IMR-90 (cell line): ENCODE results near the gene MFAP4. TPM values are rescaled to one million over a fixed set of nuclear protein-coding genes. Genes with fewer than 3 reads are reported as not detected.

ENCODE experiments used
- ATAC-seq: fragments of 200-7000 bp; cut with Tn5 transposase; 2 replicates; pipeline ENCODE4 v1.9.1; 2020; ENCODE audit warnings: low read depth, mild to moderate bottlenecking, moderate library complexity
- BruUV-seq: library from RNA; stranded (reverse); fragments of 400-500 nt; replicated peaks from 2 replicates; lab custom pipeline; 2021; lab: Mats Ljungman, UMichigan
- CTCF ChIA-PET: fragments of 300-600 bp; formaldehyde crosslinking; extraction: SDS; loops from one replicate; lab custom pipeline; 2021; ENCODE audit warnings: antibody characterized with exemption; lab: Yijun Ruan, JAX
- POLR2A ChIA-PET: fragments of 300-600 bp; sonication (Branson Sonifier 250); formaldehyde crosslinking; loops from one replicate; lab custom pipeline; 2022; ENCODE audit warnings: antibody characterized with exemption; ENCODE audit not compliant: unreplicated experiment; lab: Charles Lee
- DNase-seq: peaks from one replicate; pipeline ENCODE4 v3.0.0; 2013
- H2AFZ ChIP-seq: replicated peaks from 2 replicates; pipeline ENCODE3; 2013; ENCODE audit warnings: low read length, mild to moderate bottlenecking; ENCODE audit not compliant: poor library complexity
- H2AK5ac ChIP-seq: 2 replicates; pipeline ENCODE4 v1.6.1; 2013; ENCODE audit warnings: low read depth, low read length, inconsistent platforms
- H2AK9ac ChIP-seq: replicated peaks from 2 replicates; pipeline ENCODE3; 2013; ENCODE audit warnings: mild to moderate bottlenecking, low read depth, low read length, moderate library complexity; ENCODE audit not compliant: poor library complexity
- H2BK120ac ChIP-seq: 2 replicates; pipeline ENCODE4 v1.6.1; 2013; ENCODE audit warnings: low read depth, low read length, inconsistent platforms
- H2BK15ac ChIP-seq: 3 replicates; pipeline ENCODE4 v1.6.1; 2013; ENCODE audit warnings: low read depth, low read length, inconsistent platforms
- H2BK20ac ChIP-seq: 2 replicates; pipeline ENCODE4 v1.6.1; 2013; ENCODE audit warnings: low read depth, mild to moderate bottlenecking, inconsistent platforms, low read length, moderate library complexity
- H2BK5ac ChIP-seq: 2 replicates; pipeline ENCODE4 v1.6.1; 2013; ENCODE audit warnings: mild to moderate bottlenecking, low read depth, low read length, inconsistent platforms; ENCODE audit not compliant: poor library complexity, severe bottlenecking
- H3K14ac ChIP-seq: replicated peaks from 2 replicates; pipeline ENCODE4 v1.6.1; 2013; ENCODE audit warnings: low read depth, low read length, inconsistent platforms
- H3K18ac ChIP-seq: 2 replicates; pipeline ENCODE4 v1.6.1; 2013; ENCODE audit warnings: low read depth, low read length, control low read depth
- H3K23ac ChIP-seq: 2 replicates; pipeline ENCODE4 v1.6.1; 2013; ENCODE audit warnings: low read depth, low read length, inconsistent platforms
- H3K27ac ChIP-seq: 2 replicates; pipeline ENCODE4 v1.5.1; 2013; ENCODE audit warnings: mild to moderate bottlenecking, control low read depth, low read length; ENCODE audit not compliant: insufficient read depth
- H3K27me3 ChIP-seq: 2 replicates; pipeline ENCODE4 v1.6.1; 2013; ENCODE audit warnings: low read length; ENCODE audit not compliant: control insufficient read depth, insufficient read depth
- H3K36me3 ChIP-seq: 2 replicates; pipeline ENCODE4 v1.6.1; 2013; ENCODE audit warnings: low read length, mixed read lengths; ENCODE audit not compliant: control insufficient read depth, insufficient read depth
- H3K4ac ChIP-seq: 2 replicates; pipeline ENCODE4 v1.6.1; 2013; ENCODE audit warnings: low read depth, low read length, inconsistent platforms
- H3K4me1 ChIP-seq: 2 replicates; pipeline ENCODE4 v1.6.1; 2013; ENCODE audit warnings: low read length, mixed read lengths; ENCODE audit not compliant: control insufficient read depth, insufficient read depth
- H3K4me2 ChIP-seq: 2 replicates; pipeline ENCODE4 v1.6.1; 2013; ENCODE audit warnings: low read depth, mild to moderate bottlenecking, control low read depth, low read length, moderate library complexity
- H3K4me3 ChIP-seq: 2 replicates; pipeline ENCODE4 v1.5.1; 2013; ENCODE audit warnings: low read depth, mild to moderate bottlenecking, control low read depth, low read length, moderate library complexity; ENCODE audit not compliant: insufficient read depth
- H3K56ac ChIP-seq: 2 replicates; pipeline ENCODE4 v1.6.1; 2013; ENCODE audit warnings: low read length, inconsistent platforms; ENCODE audit not compliant: insufficient read depth; ENCODE audit errors: extremely low read depth
- H3K79me1 ChIP-seq, 2 experiments: 2 replicates each; pipeline ENCODE4 v1.6.1; 2013; ENCODE audit warnings: low read length in 2 of 2, inconsistent platforms in 1 of 2, low read depth in 1 of 2
- H3K9ac ChIP-seq: 2 replicates; pipeline ENCODE4 v1.6.1; 2013; ENCODE audit warnings: low read depth, low read length, control low read depth
- H3K9me1 ChIP-seq: 2 replicates; pipeline ENCODE4 v1.6.1; 2013; ENCODE audit warnings: low read length, inconsistent platforms; ENCODE audit not compliant: insufficient read depth
- H3K9me3 ChIP-seq: 2 replicates; pipeline ENCODE4 v1.6.1; 2013; ENCODE audit warnings: low read length; ENCODE audit not compliant: control insufficient read depth, insufficient read depth
- H4K20me1 ChIP-seq: 2 replicates; pipeline ENCODE4 v1.6.1; 2013; ENCODE audit warnings: low read length, inconsistent platforms; ENCODE audit not compliant: insufficient read depth
- H4K5ac ChIP-seq: 2 replicates; pipeline ENCODE4 v1.6.1; 2013; ENCODE audit warnings: mild to moderate bottlenecking, low read depth, low read length, control low read depth
- H4K8ac ChIP-seq, 2 experiments: 2 replicates each; pipeline ENCODE4 v1.6.1; 2013; ENCODE audit warnings: low read depth in 2 of 2, low read length in 2 of 2, control low read depth in 1 of 2, inconsistent platforms in 1 of 2
- H4K91ac ChIP-seq: 2 replicates; pipeline ENCODE4 v1.6.1; 2013; ENCODE audit warnings: low read depth, low read length, inconsistent platforms; ENCODE audit not compliant: insufficient read depth
- BHLHE40 ChIP-seq: fragments of 150-350 bp; IDR thresholded peaks from 2 replicates; pipeline ENCODE4 v1.6.1; 2016; ENCODE audit warnings: mild to moderate bottlenecking, low read depth, low read length
- CEBPB ChIP-seq: IDR thresholded peaks from 2 replicates; pipeline ENCODE4 v1.6.1; 2012; ENCODE audit warnings: low read depth, low read length, improper control_type of control experiment
- CHD1 ChIP-seq: IDR thresholded peaks from 2 replicates; pipeline ENCODE4 v1.6.1; 2012; ENCODE audit warnings: low read depth, low read length, improper control_type of control experiment
- ELK1 ChIP-seq: fragments of 150-350 bp; IDR thresholded peaks from 2 replicates; pipeline ENCODE4 v1.6.1; 2016; ENCODE audit warnings: low read depth, mild to moderate bottlenecking, low read length, moderate library complexity, borderline replicate concordance
- FOS ChIP-seq: fragments of 150-350 bp; IDR thresholded peaks from 2 replicates; pipeline ENCODE4 v1.6.1; 2016; ENCODE audit warnings: low read depth, low read length
- MAFK ChIP-seq: IDR thresholded peaks from 2 replicates; pipeline ENCODE4 v1.6.1; 2012; ENCODE audit warnings: low read depth, low read length, improper control_type of control experiment
- MAZ ChIP-seq: IDR thresholded peaks from 2 replicates; pipeline ENCODE4 v1.6.1; 2012; ENCODE audit warnings: low read depth, mild to moderate bottlenecking, low read length, improper control_type of control experiment, moderate library complexity, borderline replicate concordance
- MXI1 ChIP-seq: IDR thresholded peaks from 2 replicates; pipeline ENCODE4 v1.6.1; 2012; ENCODE audit warnings: low read depth, mild to moderate bottlenecking, low read length, moderate library complexity, borderline replicate concordance
- NFE2L2 ChIP-seq: fragments of 150-350 bp; IDR thresholded peaks from 2 replicates; pipeline ENCODE4 v1.6.1; 2016; ENCODE audit warnings: low read depth, mild to moderate bottlenecking, low read length
- POLR2A ChIP-seq: IDR thresholded peaks from 2 replicates; pipeline ENCODE4 v1.6.1; 2012; ENCODE audit warnings: mild to moderate bottlenecking, low read depth, low read length
- RAD21 ChIP-seq: IDR thresholded peaks from 2 replicates; pipeline ENCODE4 v1.6.1; 2012; ENCODE audit warnings: low read length, improper control_type of control experiment
- RCOR1 ChIP-seq: IDR thresholded peaks from 2 replicates; pipeline ENCODE4 v1.6.1; 2012; ENCODE audit warnings: mild to moderate bottlenecking, low read length, improper control_type of control experiment; ENCODE audit not compliant: insufficient replicate concordance
- RFX5 ChIP-seq: IDR thresholded peaks from 2 replicates; pipeline ENCODE4 v1.8.0; 2012; ENCODE audit warnings: low read depth, mild to moderate bottlenecking, low read length, moderate library complexity
- WGBS, 2 experiments: methylation state at CpG; one replicate each; pipeline versions ENCODE4 v1.1.5 to v1.1.7; 2013; ENCODE audit warnings: missing lambda C conversion rate in 2 of 2; ENCODE audit not compliant: insufficient read length in 1 of 2; ENCODE audit errors: extremely low coverage in 2 of 2; 5-methylcytosine and 5-hydroxymethylcytosine counted together
- dilution Hi-C: fragments of 300-500 bp; cut with HindIII; formaldehyde crosslinking; loops from one replicate; pipeline ENCODE4 v1.14.3; 2018; ENCODE audit warnings: low sequenced_read_pairs; ENCODE audit not compliant: unreplicated experiment
- in situ Hi-C: fragments of 300-500 bp; cut with MboI; formaldehyde crosslinking; loops from 3 replicates; pipeline ENCODE4 v1.14.3; 2019; ENCODE audit warnings: low sequenced_read_pairs, inconsistent platforms, mixed read lengths
- intact Hi-C: fragments of 100-400 bp; cut with micrococcal nuclease; formaldehyde crosslinking; loops from 2 replicates; pipeline ENCODE4 v1.10.0; 2022
- polyA plus RNA-seq, 3 experiments: library from polyadenylated mRNA; depleted of rRNA; stranded (reverse); fragments of >200 nt; gene quantifications; 2 replicates each; pipeline ENCODE4 v1.2.3, GENCODE V29; 2012; ENCODE audit warnings: low replicate concordance in 1 of 3
- total RNA-seq: library from RNA; depleted of rRNA; stranded (reverse); fragments of >200 nt; gene quantifications from 2 replicates; pipeline ENCODE4 v1.2.3, GENCODE V29; 2012
- TF ChIP-seq, protein P1 (sequence below): fragments of 150-350 bp; IDR thresholded peaks from 2 replicates; pipeline ENCODE4 v1.6.1; 2017; ENCODE audit warnings: mild to moderate bottlenecking, antibody characterized with exemption, low read length, low read depth

MFAP4 gene
- total and polyA plus RNA-seq, 2 of the 4 experiments (the other 2 are of a cell fraction): 7.0 to 71.6 TPM

- peak overlapping the region; percentile 95 for H3K23ac ChIP-seq
- H3K4me1 ChIP-seq: peaks cover 52% of the 10 kb centered on the region
- H4K91ac ChIP-seq: peak overlapping the region; percentile 94
- peak overlapping the region; percentile 57 for H3K4me3 ChIP-seq
- H2BK15ac ChIP-seq: peak overlapping the region; percentile 76; the same call in 1 of the 3 replicates
- H3K9ac ChIP-seq: peak overlapping the region; percentile 89
- H3K27me3 ChIP-seq: no peaks in the 10 kb centered on the region
- intact Hi-C loops: loop anchor here (2.0 kb wide), 1 partner anchor 123 kb away; no protein-coding TSS in a partner anchor
- peaks cover 13 to 43% of the 10 kb centered on the region in 2 experiments for H3K79me1 ChIP-seq
- H2AK5ac ChIP-seq: peak overlapping the region; percentile 95
- H3K4ac ChIP-seq: peak overlapping the region; percentile 91
- dilution Hi-C loops: no loop called here
- CTCF ChIA-PET: interaction anchor here (0.8 to 1.5 kb wide), 2 partner anchors 23 to 60 kb away, joined by 3 to 5 read pairs; no protein-coding TSS in a partner anchor
- H2AK9ac ChIP-seq: peak overlapping the region; percentile 98
- H3K9me3 ChIP-seq: no peaks in the 10 kb centered on the region
- peak overlapping the region; percentile 70 for H3K56ac ChIP-seq
- in situ Hi-C loops: no loop called here
- peak overlapping the region; percentile 92 for H3K18ac ChIP-seq
- H3K9me1 ChIP-seq: peaks cover 43% of the 10 kb centered on the region
- peaks cover 39% of the 10 kb centered on the region for H3K36me3 ChIP-seq
- H2AFZ ChIP-seq: peak overlapping the region; percentile 85
- peak overlapping the region; percentile 93 for H3K14ac ChIP-seq
- H4K8ac ChIP-seq: peak overlapping the region; percentile 29 to 87; a peak in 3 of 4 replicates
- peak; percentile 92 for DNase-seq
- POLR2A ChIA-PET: interaction anchor here (2.2 kb wide), 1 partner anchor 9 kb away, joined by 12 read pairs; the partner anchor contains the start of gene MAPK7
- peak overlapping the region; percentile 96 for H3K27ac ChIP-seq
- no CpG with 5 or more reads among the region's 20 CpGs for WGBS, 2 experiments
- peak; percentile 51 for ATAC-seq
- peak overlapping the region; percentile 87 for H4K5ac ChIP-seq
- no TSS peak for BruUV-seq
- H2BK120ac ChIP-seq: peak overlapping the region; percentile 85
- peak overlapping the region; percentile 81 for H3K4me2 ChIP-seq
- peak overlapping the region; percentile 66 for H2BK20ac ChIP-seq
- peaks cover 19% of the 10 kb centered on the region for H4K20me1 ChIP-seq
- peak overlapping the region; percentile 98 for H2BK5ac ChIP-seq
- TF ChIP-seq CHD1 (no peak), MAFK (no peak), FOS (peak; percentile 39; the same call in 1 of the 2 replicates), POLR2A (no peak), BHLHE40 (no peak), MAZ (peak; percentile 72), MXI1 (peak; percentile 60; the same call in 1 of the 2 replicates), RAD21 (no peak), CEBPB (peak; percentile 99), RCOR1 (no peak), RFX5 (no peak), NFE2L2 (no peak), ELK1 (no peak)
- TF ChIP-seq, protein P1, sequence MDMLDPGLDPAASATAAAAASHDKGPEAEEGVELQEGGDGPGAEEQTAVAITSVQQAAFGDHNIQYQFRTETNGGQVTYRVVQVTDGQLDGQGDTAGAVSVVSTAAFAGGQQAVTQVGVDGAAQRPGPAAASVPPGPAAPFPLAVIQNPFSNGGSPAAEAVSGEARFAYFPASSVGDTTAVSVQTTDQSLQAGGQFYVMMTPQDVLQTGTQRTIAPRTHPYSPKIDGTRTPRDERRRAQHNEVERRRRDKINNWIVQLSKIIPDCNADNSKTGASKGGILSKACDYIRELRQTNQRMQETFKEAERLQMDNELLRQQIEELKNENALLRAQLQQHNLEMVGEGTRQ: no peak
Observed at GRCh38 chr17:19386051-19386929, 700 bp downstream of the MFAP4 start.
